ENCODE data around the gene IQCN. TPM values are rescaled to one million over a fixed set of nuclear protein-coding genes. Genes with fewer than 3 reads are reported as not detected.

The IQCN gene
- polyA plus RNA-seq, 1 donor (not counting 4 experiments of a cell fraction or from before 2014, with no cell fraction given), result not detected

DNA sequence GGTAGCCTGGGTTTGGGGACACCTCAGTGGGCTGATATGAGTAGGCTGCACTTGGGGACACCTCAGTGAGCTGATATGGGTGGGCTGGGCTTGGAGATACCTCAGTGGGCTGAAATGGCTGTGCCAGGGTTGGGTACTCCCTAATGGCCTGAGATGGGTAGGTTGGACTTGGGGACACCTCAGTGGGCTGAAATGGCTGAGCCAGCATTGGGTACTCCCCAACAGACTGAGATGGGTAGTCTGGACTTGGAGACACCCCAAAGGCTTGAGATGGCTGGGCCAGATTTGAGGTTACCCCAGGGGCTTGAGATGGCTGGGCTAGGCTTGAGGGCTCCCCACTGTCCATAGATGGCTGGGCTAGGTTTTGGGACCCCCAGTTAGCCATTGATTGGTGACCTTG lies 12.1 kb downstream of the IQCN start:
- Histone ChIP-seq H3K4me3 (ENCODE audit: control insufficient read depth in 2 of 3, extremely low read depth in 1 of 3, insufficient read depth in 2 of 3, low read depth in 1 of 3, low read length in 3 of 3) (no peak overlapping the region), H3K4me1 (ENCODE audit: control insufficient read depth, extremely low read depth, insufficient read depth, low read length) (no peaks in the 10 kb centered on the region), H4K20me1 (ENCODE audit: control insufficient read depth, extremely low read depth, insufficient read depth, low read length) (no peaks in the 10 kb centered on the region), H3K27ac (ENCODE audit: control insufficient read depth, insufficient read depth, low read length) (no peak overlapping the region), H3K4me2 (ENCODE audit: control insufficient read depth, extremely low read depth, insufficient read depth, low read depth, low read length) (no peak overlapping the region), H3K27me3 (ENCODE audit: control insufficient read depth, extremely low read depth, insufficient read depth, low read length) (no peaks in the 10 kb centered on the region), H3K9me1 (ENCODE audit: control insufficient read depth, extremely low read depth, insufficient read depth, low read length) (no peaks in the 10 kb centered on the region), H3K36me3 (ENCODE audit: control insufficient read depth in 2 of 2, extremely low read depth in 1 of 2, insufficient read depth in 2 of 2, low read length in 2 of 2) (no peaks in the 10 kb centered on the region), H2AFZ (ENCODE audit: control insufficient read depth, low read length) (no peak overlapping the region), H3K79me2 (ENCODE audit: control insufficient read depth, insufficient read depth, low read length) (no peaks in the 10 kb centered on the region), H3K9ac (ENCODE audit: control insufficient read depth, extremely low read depth, insufficient read depth, low read length) (no peak overlapping the region), H3K9me3 (ENCODE audit: control insufficient read depth, low read depth, low read length) (no peaks in the 10 kb centered on the region)
- FAIRE-seq, result no peak
- dilution Hi-C loops (cut with MboI; ENCODE audit: extremely low pct_ligation_motif_present, low sequenced_read_pairs), result no loop called here
- DNase-seq (ENCODE audit: low read depth, low spot score), result no peak
- no peak for TF ChIP-seq EZH2 (IDR thresholded peaks at IDR 0.05; ENCODE audit: low read length)
- TF ChIP-seq, protein P1, sequence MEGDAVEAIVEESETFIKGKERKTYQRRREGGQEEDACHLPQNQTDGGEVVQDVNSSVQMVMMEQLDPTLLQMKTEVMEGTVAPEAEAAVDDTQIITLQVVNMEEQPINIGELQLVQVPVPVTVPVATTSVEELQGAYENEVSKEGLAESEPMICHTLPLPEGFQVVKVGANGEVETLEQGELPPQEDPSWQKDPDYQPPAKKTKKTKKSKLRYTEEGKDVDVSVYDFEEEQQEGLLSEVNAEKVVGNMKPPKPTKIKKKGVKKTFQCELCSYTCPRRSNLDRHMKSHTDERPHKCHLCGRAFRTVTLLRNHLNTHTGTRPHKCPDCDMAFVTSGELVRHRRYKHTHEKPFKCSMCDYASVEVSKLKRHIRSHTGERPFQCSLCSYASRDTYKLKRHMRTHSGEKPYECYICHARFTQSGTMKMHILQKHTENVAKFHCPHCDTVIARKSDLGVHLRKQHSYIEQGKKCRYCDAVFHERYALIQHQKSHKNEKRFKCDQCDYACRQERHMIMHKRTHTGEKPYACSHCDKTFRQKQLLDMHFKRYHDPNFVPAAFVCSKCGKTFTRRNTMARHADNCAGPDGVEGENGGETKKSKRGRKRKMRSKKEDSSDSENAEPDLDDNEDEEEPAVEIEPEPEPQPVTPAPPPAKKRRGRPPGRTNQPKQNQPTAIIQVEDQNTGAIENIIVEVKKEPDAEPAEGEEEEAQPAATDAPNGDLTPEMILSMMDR (optimal IDR thresholded peaks at IDR 0.05 in 1 of 3, IDR thresholded peaks at IDR 0.05 in 1 of 3, conservative IDR thresholded peaks at IDR 0.05 in 1 of 3; ENCODE audit: extremely low read depth in 1 of 3, insufficient read depth in 2 of 3, low read length in 3 of 3), result no peak

DNA sequence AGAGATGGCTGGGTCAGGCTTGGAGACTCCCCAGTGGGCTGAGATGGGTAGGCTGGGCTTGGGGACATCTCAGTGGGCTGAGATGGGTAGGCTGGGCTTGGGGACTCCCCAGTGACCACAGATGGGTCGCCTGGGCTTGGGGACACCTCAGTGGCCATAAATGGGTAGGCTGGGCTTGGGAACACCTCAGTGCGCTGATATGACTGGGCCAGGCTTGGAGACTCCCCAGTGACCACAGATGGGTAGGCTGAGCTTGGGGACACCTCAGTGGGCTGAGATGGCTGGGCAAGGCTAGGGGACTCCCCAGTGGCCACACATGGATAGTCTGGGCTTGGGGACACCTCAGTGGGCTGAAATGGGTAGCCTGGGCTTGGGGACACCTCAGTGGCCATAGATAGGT lies 12.8 kb downstream of the IQCN start:
- TF ChIP-seq, protein P1 (optimal IDR thresholded peaks at IDR 0.05 in 1 of 3, IDR thresholded peaks at IDR 0.05 in 1 of 3, conservative IDR thresholded peaks at IDR 0.05 in 1 of 3; ENCODE audit: extremely low read depth in 1 of 3, insufficient read depth in 2 of 3, low read length in 3 of 3), result no peak
- no peak for TF ChIP-seq EZH2 (IDR thresholded peaks at IDR 0.05; ENCODE audit: low read length)
- DNase-seq (ENCODE audit: low read depth, low spot score) (no peak), FAIRE-seq (no peak)

More for the DNA sequence above, 12.8 kb downstream of the IQCN start:
- Histone ChIP-seq H4K20me1 (ENCODE audit: control insufficient read depth, extremely low read depth, insufficient read depth, low read length) (no peaks in the 10 kb centered on the region), H3K4me1 (ENCODE audit: control insufficient read depth, extremely low read depth, insufficient read depth, low read length) (no peaks in the 10 kb centered on the region), H3K27me3 (ENCODE audit: control insufficient read depth, extremely low read depth, insufficient read depth, low read length) (no peaks in the 10 kb centered on the region), H2AFZ (ENCODE audit: control insufficient read depth, low read length) (no peak overlapping the region), H3K27ac (ENCODE audit: control insufficient read depth, insufficient read depth, low read length) (no peak overlapping the region), H3K4me2 (ENCODE audit: control insufficient read depth, extremely low read depth, insufficient read depth, low read depth, low read length) (no peak overlapping the region), H3K9ac (ENCODE audit: control insufficient read depth, extremely low read depth, insufficient read depth, low read length) (no peak overlapping the region), H3K79me2 (ENCODE audit: control insufficient read depth, insufficient read depth, low read length) (no peaks in the 10 kb centered on the region), H3K9me1 (ENCODE audit: control insufficient read depth, extremely low read depth, insufficient read depth, low read length) (no peaks in the 10 kb centered on the region), H3K9me3 (ENCODE audit: control insufficient read depth, low read depth, low read length) (no peaks in the 10 kb centered on the region), H3K36me3 (ENCODE audit: control insufficient read depth in 2 of 2, extremely low read depth in 1 of 2, insufficient read depth in 2 of 2, low read length in 2 of 2) (no peaks in the 10 kb centered on the region), H3K4me3 (ENCODE audit: control insufficient read depth in 2 of 3, extremely low read depth in 1 of 3, insufficient read depth in 2 of 3, low read depth in 1 of 3, low read length in 3 of 3) (no peak overlapping the region)
- dilution Hi-C loops (cut with MboI; ENCODE audit: extremely low pct_ligation_motif_present, low sequenced_read_pairs), result no loop called here
